GM12873 (cell line): ENCODE measurements around the gene RNF207.

Experiments
- CTCF ChIP-seq: IDR thresholded peaks from 2 replicates; pipeline ENCODE4 v1.5.1; 2012; ENCODE audit warnings: low read depth, mild to moderate bottlenecking, moderate library complexity, low read length, control low read depth; ENCODE audit not compliant: insufficient read depth; ENCODE audit errors: missing control alignments

RNF207 gene

GRCh38 chr1:6258675-6259074, 52.8 kb downstream of the RNF207 start:
- TF ChIP-seq CTCF, result no peak

GRCh38 chr1:6259491-6260362, 53.8 kb downstream of the RNF207 start:
- TF ChIP-seq CTCF, result no peak

- TF ChIP-seq CTCF, result no peak
Observed at GRCh38 chr1:6260433-6260934, 54.6 kb downstream of the RNF207 start.

GRCh38 chr1:6260961-6261614, 55.2 kb downstream of the RNF207 start, which contains the start of gene GPR153:
TSS of gene GPR153 (minus strand) at chr1:6261098. CDS start at chr1:6254905, 6,193 bp downstream.
- no peak for TF ChIP-seq CTCF

- TF ChIP-seq CTCF, result no peak
Observed at GRCh38 chr1:6261615-6261995, 55.7 kb downstream of the RNF207 start.

GRCh38 chr1:6262555-6263420, 56.9 kb downstream of the RNF207 start:
- TF ChIP-seq CTCF, result no peak

- no peak for TF ChIP-seq CTCF
Observed at GRCh38 chr1:6263716-6264115, 57.8 kb downstream of the RNF207 start.
